GM23338 (cell line): Measurements from ENCODE around the gene GLOD5. TPM values are rescaled to one million over a fixed set of nuclear protein-coding genes. Genes with fewer than 3 reads are reported as not detected.

ENCODE experiments used
- ATAC-seq: fragments of 200-7000 bp; cut with Tn5 transposase; 3 replicates; pipeline ENCODE4 v1.9.1; 2020
- DNase-seq: peaks from one replicate; pipeline ENCODE4 v3.0.0-alpha.2; 2015; ENCODE audit warnings: low spot score
- H2AFZ ChIP-seq: fragments of 200-600 bp; sonication (generic); 2 replicates; pipeline ENCODE4 v1.8.0; 2016; ENCODE audit warnings: antibody characterized with exemption, mild to moderate bottlenecking, moderate library complexity
- H3F3A ChIP-seq: fragments of 200-600 bp; sonication (generic); replicated peaks from 2 replicates; pipeline ENCODE4 v1.8.0; 2017; ENCODE audit warnings: antibody characterized with exemption, mixed run types, low read depth
- H3K27ac ChIP-seq: fragments of 200-600 bp; sonication (generic); 2 replicates; pipeline ENCODE4 v1.6.1; 2016; ENCODE audit warnings: low read depth
- H3K27me3 ChIP-seq: fragments of 200-600 bp; sonication (generic); 2 replicates; pipeline ENCODE4 v1.8.0; 2016; ENCODE audit warnings: mild to moderate bottlenecking, mixed run types, moderate library complexity; ENCODE audit not compliant: insufficient read depth
- H3K36me3 ChIP-seq: fragments of 200-600 bp; sonication (generic); 2 replicates; pipeline ENCODE4 v1.8.0; 2016; ENCODE audit warnings: mild to moderate bottlenecking; ENCODE audit not compliant: insufficient read depth
- H3K4me1 ChIP-seq: fragments of 200-600 bp; sonication (generic); 2 replicates; pipeline ENCODE4 v1.8.0; 2016; ENCODE audit warnings: mild to moderate bottlenecking, moderate library complexity; ENCODE audit not compliant: insufficient read depth
- H3K4me2 ChIP-seq: fragments of 200-600 bp; sonication (generic); 2 replicates; pipeline ENCODE4 v1.7.1; 2017; ENCODE audit warnings: mixed run types
- H3K4me3 ChIP-seq: fragments of 200-600 bp; sonication (generic); 2 replicates; pipeline ENCODE4 v1.6.1; 2016; ENCODE audit warnings: mixed run types
- H3K79me2 ChIP-seq: fragments of 200-600 bp; sonication (generic); replicated peaks from 2 replicates; pipeline ENCODE4 v1.8.0; 2017; ENCODE audit warnings: mild to moderate bottlenecking; ENCODE audit not compliant: insufficient read depth
- H3K9me2 ChIP-seq: fragments of 200-600 bp; sonication (generic); 2 replicates; pipeline ENCODE4 v1.8.0; 2017; ENCODE audit not compliant: insufficient read depth
- H4K20me1 ChIP-seq: fragments of 200-600 bp; sonication (generic); replicated peaks from 2 replicates; pipeline ENCODE4 v1.8.0; 2017; ENCODE audit warnings: mild to moderate bottlenecking; ENCODE audit not compliant: insufficient read depth
- H3K27ac Mint-ChIP-seq: 2 replicates; pipeline ENCODE4 v1.8.0; 2020; ENCODE audit warnings: inconsistent platforms, mild to moderate bottlenecking, moderate library complexity, mixed read lengths
- H3K27me3 Mint-ChIP-seq: 3 replicates; pipeline ENCODE4 v1.8.0; 2022; ENCODE audit warnings: low read depth, mild to moderate bottlenecking, moderate library complexity, mixed read lengths, inconsistent platforms; ENCODE audit not compliant: insufficient read depth, poor library complexity
- H3K36me3 Mint-ChIP-seq: 3 replicates; pipeline ENCODE4 v1.8.0; 2021; ENCODE audit warnings: low read depth, mild to moderate bottlenecking, inconsistent platforms, moderate library complexity, mixed read lengths
- H3K4me1 Mint-ChIP-seq: 3 replicates; pipeline ENCODE4 v1.8.0; 2020; ENCODE audit warnings: mild to moderate bottlenecking, inconsistent platforms, mixed read lengths
- H3K4me3 Mint-ChIP-seq: 3 replicates; pipeline ENCODE4 v1.8.0; 2021; ENCODE audit warnings: moderate library complexity, mild to moderate bottlenecking, inconsistent platforms, mixed read lengths
- H3K9me3 Mint-ChIP-seq: 3 replicates; pipeline ENCODE4 v1.8.0; 2020; ENCODE audit warnings: moderate library complexity, mild to moderate bottlenecking, inconsistent platforms, mixed read lengths
- CTCF ChIP-seq, 2 experiments: fragments of 200-600 bp in 1 of 2; sonication (generic) in 1 of 2; conservative IDR thresholded peaks; 2 replicates each; pipeline versions ENCODE4 v1.5.1 to v1.6.1; 2016 to 2017; ENCODE audit warnings: antibody characterized with exemption in 2 of 2, low read depth in 2 of 2, mild to moderate bottlenecking in 2 of 2, moderate library complexity in 1 of 2
- EZH2 ChIP-seq: fragments of 200-600 bp; sonication (generic); IDR thresholded peaks from one replicate; pipeline ENCODE4 v1.8.0; 2017; ENCODE audit warnings: antibody characterized with exemption, mild to moderate bottlenecking, low read depth; ENCODE audit not compliant: unreplicated experiment
- JUNB ChIP-seq: IDR thresholded peaks from one replicate; pipeline ENCODE4 v1.6.1; 2016; ENCODE audit warnings: antibody characterized with exemption; ENCODE audit not compliant: unreplicated experiment
- NANOG ChIP-seq: IDR thresholded peaks from 2 replicates; pipeline ENCODE4 v1.6.1; 2016; ENCODE audit warnings: antibody characterized with exemption, borderline replicate concordance
- POLR2AphosphoS5 ChIP-seq: IDR thresholded peaks from 2 replicates; pipeline ENCODE4 v1.6.1; 2016; ENCODE audit warnings: antibody characterized with exemption, low read depth
- STAT1 ChIP-seq: IDR thresholded peaks from one replicate; pipeline ENCODE4 v1.6.1; 2016; ENCODE audit warnings: antibody characterized with exemption; ENCODE audit not compliant: unreplicated experiment
- ZNF114 ChIP-seq: fragments of 250-450 bp; sonication (Bioruptor Pico); IDR thresholded peaks from 2 replicates; pipeline ENCODE4 v1.5.0; 2020; ENCODE audit warnings: mild to moderate bottlenecking, moderate library complexity
- polyA plus RNA-seq: library from polyadenylated mRNA; unstranded; fragments of >200 nt; fragmentation: Nextera tagmentation; extraction: Ambion mirVana; gene quantifications from 2 replicates; pipeline ENCODE4 v1.2.1, GENCODE V29; 2016
- total RNA-seq: library from RNA; depleted of rRNA; stranded (reverse); fragments of >200 nt; shearing (Covaris generic); gene quantifications from 2 replicates; pipeline ENCODE4 v1.2.3, GENCODE V29; 2014
- TF ChIP-seq, protein P1 (sequence below): IDR thresholded peaks from one replicate; pipeline ENCODE4 v1.6.1; 2018; ENCODE audit warnings: antibody characterized with exemption; ENCODE audit not compliant: unreplicated experiment
- TF ChIP-seq, protein P2 (sequence below): fragments of 250-450 bp; sonication (Bioruptor Pico); IDR thresholded peaks from 2 replicates; pipeline ENCODE4 v1.5.0; 2020; ENCODE audit warnings: mild to moderate bottlenecking, moderate library complexity

Gene GLOD5
- total and polyA plus RNA-seq, 2 experiments from 2014 or later: not detected

DNA sequence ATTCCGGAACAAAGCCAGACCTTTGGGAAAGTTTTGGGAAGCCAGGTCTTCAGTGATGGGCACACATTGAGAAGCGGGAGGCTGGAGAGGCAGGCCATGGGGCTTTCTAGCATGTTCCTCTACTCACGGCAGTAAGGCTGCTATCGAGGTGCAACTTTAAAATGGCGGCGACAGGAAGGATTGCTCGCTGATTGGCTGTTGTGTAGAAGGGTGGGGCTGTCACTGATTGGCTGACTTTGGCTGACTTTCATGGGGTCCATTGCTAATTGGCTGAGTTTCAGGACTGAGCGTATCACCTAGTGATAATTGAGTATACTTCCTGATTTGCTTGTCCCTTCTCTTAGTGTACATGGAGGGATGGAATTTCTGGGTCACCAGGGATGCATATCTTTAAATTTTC lies 19.7 kb upstream of the GLOD5 start:
- Histone ChIP-seq H3K4me3 (no peak overlapping the region), H4K20me1 (no peaks in the 10 kb centered on the region), H3K27ac (no peak overlapping the region), H3K27me3 (no peaks in the 10 kb centered on the region), H3K4me2 (no peak overlapping the region), H2AFZ (no peak overlapping the region), H3K79me2 (no peaks in the 10 kb centered on the region), H3F3A (no peaks in the 10 kb centered on the region), H3K4me1 (peaks cover 5% of the 10 kb centered on the region; the same call in 1 of the 2 replicates), H3K9me2 (no peaks in the 10 kb centered on the region), H3K36me3 (no peaks in the 10 kb centered on the region)
- H3K27me3 Mint-ChIP-seq: no peaks in the 10 kb centered on the region
- no peaks in the 10 kb centered on the region for H3K9me3 Mint-ChIP-seq
- H3K4me1 Mint-ChIP-seq: peaks cover 9% of the 10 kb centered on the region; the same call in 2 of the 3 replicates
- no peak overlapping the region for H3K27ac Mint-ChIP-seq
- ATAC-seq (no peak), DNase-seq (no peak)
- TF ChIP-seq, protein P1, sequence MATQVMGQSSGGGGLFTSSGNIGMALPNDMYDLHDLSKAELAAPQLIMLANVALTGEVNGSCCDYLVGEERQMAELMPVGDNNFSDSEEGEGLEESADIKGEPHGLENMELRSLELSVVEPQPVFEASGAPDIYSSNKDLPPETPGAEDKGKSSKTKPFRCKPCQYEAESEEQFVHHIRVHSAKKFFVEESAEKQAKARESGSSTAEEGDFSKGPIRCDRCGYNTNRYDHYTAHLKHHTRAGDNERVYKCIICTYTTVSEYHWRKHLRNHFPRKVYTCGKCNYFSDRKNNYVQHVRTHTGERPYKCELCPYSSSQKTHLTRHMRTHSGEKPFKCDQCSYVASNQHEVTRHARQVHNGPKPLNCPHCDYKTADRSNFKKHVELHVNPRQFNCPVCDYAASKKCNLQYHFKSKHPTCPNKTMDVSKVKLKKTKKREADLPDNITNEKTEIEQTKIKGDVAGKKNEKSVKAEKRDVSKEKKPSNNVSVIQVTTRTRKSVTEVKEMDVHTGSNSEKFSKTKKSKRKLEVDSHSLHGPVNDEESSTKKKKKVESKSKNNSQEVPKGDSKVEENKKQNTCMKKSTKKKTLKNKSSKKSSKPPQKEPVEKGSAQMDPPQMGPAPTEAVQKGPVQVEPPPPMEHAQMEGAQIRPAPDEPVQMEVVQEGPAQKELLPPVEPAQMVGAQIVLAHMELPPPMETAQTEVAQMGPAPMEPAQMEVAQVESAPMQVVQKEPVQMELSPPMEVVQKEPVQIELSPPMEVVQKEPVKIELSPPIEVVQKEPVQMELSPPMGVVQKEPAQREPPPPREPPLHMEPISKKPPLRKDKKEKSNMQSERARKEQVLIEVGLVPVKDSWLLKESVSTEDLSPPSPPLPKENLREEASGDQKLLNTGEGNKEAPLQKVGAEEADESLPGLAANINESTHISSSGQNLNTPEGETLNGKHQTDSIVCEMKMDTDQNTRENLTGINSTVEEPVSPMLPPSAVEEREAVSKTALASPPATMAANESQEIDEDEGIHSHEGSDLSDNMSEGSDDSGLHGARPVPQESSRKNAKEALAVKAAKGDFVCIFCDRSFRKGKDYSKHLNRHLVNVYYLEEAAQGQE: no peak
- TF ChIP-seq ZNF114 (CRISPR knock-in tag): no peak
- H3K36me3 Mint-ChIP-seq: no peaks in the 10 kb centered on the region
- H3K4me3 Mint-ChIP-seq: no peak overlapping the region

GRCh38 chrX:48745222-48745621 lies 16.3 kb upstream of the GLOD5 start:
- Mint-ChIP-seq H3K4me1 (no peaks in the 10 kb centered on the region), H3K36me3 (no peaks in the 10 kb centered on the region), H3K27ac (no peak overlapping the region), H3K4me3 (no peak overlapping the region), H3K9me3 (no peaks in the 10 kb centered on the region), H3K27me3 (no peaks in the 10 kb centered on the region)
- H3K36me3 ChIP-seq: no peaks in the 10 kb centered on the region
- no peak overlapping the region for H3K4me2 ChIP-seq
- no peaks in the 10 kb centered on the region for H3K9me2 ChIP-seq
- no peaks in the 10 kb centered on the region for H3F3A ChIP-seq
- H3K27ac ChIP-seq: no peak overlapping the region
- ATAC-seq: no peak
- no peak overlapping the region for H2AFZ ChIP-seq
- no peaks in the 10 kb centered on the region for H4K20me1 ChIP-seq
- no peak overlapping the region for H3K4me3 ChIP-seq
- H3K79me2 ChIP-seq: no peaks in the 10 kb centered on the region
- no peaks in the 10 kb centered on the region for H3K27me3 ChIP-seq
- no peaks in the 10 kb centered on the region for H3K4me1 ChIP-seq
- DNase-seq: no peak
- TF ChIP-seq EZH2 (no peak), STAT1 (no peak), NANOG (no peak), ZNF114 (CRISPR knock-in tag) (no peak), CTCF (conservative IDR thresholded peaks at IDR 0.05; ENCODE audit: low read depth in 2 of 2) (no peak), POLR2AphosphoS5 (no peak), JUNB (no peak)
- TF ChIP-seq, protein P2, sequence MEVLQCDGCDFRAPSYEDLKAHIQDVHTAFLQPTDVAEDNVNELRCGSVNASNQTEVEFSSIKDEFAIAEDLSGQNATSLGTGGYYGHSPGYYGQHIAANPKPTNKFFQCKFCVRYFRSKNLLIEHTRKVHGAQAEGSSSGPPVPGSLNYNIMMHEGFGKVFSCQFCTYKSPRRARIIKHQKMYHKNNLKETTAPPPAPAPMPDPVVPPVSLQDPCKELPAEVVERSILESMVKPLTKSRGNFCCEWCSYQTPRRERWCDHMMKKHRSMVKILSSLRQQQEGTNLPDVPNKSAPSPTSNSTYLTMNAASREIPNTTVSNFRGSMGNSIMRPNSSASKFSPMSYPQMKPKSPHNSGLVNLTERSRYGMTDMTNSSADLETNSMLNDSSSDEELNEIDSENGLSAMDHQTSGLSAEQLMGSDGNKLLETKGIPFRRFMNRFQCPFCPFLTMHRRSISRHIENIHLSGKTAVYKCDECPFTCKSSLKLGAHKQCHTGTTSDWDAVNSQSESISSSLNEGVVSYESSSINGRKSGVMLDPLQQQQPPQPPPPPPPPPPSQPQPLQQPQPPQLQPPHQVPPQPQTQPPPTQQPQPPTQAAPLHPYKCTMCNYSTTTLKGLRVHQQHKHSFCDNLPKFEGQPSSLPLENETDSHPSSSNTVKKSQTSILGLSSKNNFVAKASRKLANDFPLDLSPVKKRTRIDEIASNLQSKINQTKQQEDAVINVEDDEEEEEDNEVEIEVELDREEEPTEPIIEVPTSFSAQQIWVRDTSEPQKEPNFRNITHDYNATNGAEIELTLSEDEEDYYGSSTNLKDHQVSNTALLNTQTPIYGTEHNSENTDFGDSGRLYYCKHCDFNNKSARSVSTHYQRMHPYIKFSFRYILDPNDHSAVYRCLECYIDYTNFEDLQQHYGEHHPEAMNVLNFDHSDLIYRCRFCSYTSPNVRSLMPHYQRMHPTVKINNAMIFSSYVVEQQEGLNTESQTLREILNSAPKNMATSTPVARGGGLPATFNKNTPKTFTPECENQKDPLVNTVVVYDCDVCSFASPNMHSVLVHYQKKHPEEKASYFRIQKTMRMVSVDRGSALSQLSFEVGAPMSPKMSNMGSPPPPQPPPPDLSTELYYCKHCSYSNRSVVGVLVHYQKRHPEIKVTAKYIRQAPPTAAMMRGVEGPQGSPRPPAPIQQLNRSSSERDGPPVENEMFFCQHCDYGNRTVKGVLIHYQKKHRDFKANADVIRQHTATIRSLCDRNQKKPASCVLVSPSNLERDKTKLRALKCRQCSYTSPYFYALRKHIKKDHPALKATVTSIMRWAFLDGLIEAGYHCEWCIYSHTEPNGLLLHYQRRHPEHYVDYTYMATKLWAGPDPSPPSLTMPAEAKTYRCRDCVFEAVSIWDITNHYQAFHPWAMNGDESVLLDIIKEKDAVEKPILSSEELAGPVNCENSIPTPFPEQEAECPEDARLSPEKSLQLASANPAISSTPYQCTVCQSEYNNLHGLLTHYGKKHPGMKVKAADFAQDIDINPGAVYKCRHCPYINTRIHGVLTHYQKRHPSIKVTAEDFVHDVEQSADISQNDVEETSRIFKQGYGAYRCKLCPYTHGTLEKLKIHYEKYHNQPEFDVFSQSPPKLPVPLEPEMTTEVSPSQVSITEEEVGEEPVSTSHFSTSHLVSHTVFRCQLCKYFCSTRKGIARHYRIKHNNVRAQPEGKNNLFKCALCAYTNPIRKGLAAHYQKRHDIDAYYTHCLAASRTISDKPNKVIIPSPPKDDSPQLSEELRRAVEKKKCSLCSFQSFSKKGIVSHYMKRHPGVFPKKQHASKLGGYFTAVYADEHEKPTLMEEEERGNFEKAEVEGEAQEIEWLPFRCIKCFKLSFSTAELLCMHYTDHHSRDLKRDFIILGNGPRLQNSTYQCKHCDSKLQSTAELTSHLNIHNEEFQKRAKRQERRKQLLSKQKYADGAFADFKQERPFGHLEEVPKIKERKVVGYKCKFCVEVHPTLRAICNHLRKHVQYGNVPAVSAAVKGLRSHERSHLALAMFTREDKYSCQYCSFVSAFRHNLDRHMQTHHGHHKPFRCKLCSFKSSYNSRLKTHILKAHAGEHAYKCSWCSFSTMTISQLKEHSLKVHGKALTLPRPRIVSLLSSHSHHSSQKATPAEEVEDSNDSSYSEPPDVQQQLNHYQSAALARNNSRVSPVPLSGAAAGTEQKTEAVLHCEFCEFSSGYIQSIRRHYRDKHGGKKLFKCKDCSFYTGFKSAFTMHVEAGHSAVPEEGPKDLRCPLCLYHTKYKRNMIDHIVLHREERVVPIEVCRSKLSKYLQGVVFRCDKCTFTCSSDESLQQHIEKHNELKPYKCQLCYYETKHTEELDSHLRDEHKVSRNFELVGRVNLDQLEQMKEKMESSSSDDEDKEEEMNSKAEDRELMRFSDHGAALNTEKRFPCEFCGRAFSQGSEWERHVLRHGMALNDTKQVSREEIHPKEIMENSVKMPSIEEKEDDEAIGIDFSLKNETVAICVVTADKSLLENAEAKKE (CRISPR knock-in tag): no peak
